NCI-H524 (cell line): Measurements from ENCODE around the gene FAM25G.
"Not testable (repeated sequence)": the region's sequence is repeated elsewhere in the genome, so short reads cannot be mapped to it uniquely, and the experiment has no call there.

Experiments
- DNase-seq, 2 experiments: peaks; one replicate each; lab custom pipeline; 2025; lab: John Stamatoyannopoulos, UW

FAM25G gene

GRCh38 chr10:47491600-47491999, at the start of gene FAM25G:
FAM25G (minus strand) TSS chr10:47491700; CDS start chr10:47491674, 26 bp downstream.
- DNase-seq: not testable (repeated sequence)

GRCh38 chr10:47536430-47536829, 44.9 kb upstream of the FAM25G start:
- DNase-seq: not testable (repeated sequence)

- not testable (repeated sequence) for DNase-seq
These were observed 32.0 kb upstream of the FAM25G start, which contains the start of gene AGAP9 for GRCh38 chr10:47523475-47523874. AGAP9 (minus strand) TSS chr10:47523638; CDS start chr10:47523526, 112 bp downstream.

- DNase-seq: not testable (repeated sequence)
These were observed 10.8 kb upstream of the FAM25G start for GRCh38 chr10:47502313-47502712.

GRCh38 chr10:47494226-47494625, 2.7 kb upstream of the FAM25G start:
- DNase-seq: not testable (repeated sequence)

GRCh38 chr10:47489630-47490029, 1.9 kb downstream of the FAM25G start:
- DNase-seq: not testable (repeated sequence)

- not testable (repeated sequence) for DNase-seq
These were observed 5.6 kb downstream of the FAM25G start for GRCh38 chr10:47485943-47486342.

- DNase-seq: not testable (repeated sequence)
These were observed 6.7 kb downstream of the FAM25G start for GRCh38 chr10:47484786-47485185.

GRCh38 chr10:47483923-47484322, 7.6 kb downstream of the FAM25G start, which contains the start of gene ANXA8:
ANXA8 (minus strand) TSS chr10:47484115; CDS start chr10:47483933, 182 bp downstream.
- not testable (repeated sequence) for DNase-seq

GRCh38 chr10:47482367-47482766, 9.1 kb downstream of the FAM25G start:
- DNase-seq: not testable (repeated sequence)

- not testable (repeated sequence) for DNase-seq
These were observed 9.7 kb downstream of the FAM25G start for GRCh38 chr10:47481768-47482181.

- not testable (repeated sequence) for DNase-seq
These were observed 10.2 kb downstream of the FAM25G start for GRCh38 chr10:47481182-47481766.

- not testable (repeated sequence) for DNase-seq
These were observed 11.4 kb downstream of the FAM25G start for GRCh38 chr10:47480133-47480532.

- not testable (repeated sequence) for DNase-seq
These were observed 13.4 kb downstream of the FAM25G start for GRCh38 chr10:47478114-47478513.

- DNase-seq: not testable (repeated sequence)
These were observed 14.4 kb downstream of the FAM25G start for GRCh38 chr10:47477078-47477477.

GRCh38 chr10:47475101-47475500, 16.4 kb downstream of the FAM25G start:
- not testable (repeated sequence) for DNase-seq

GRCh38 chr10:47473516-47473915, 18.0 kb downstream of the FAM25G start:
- DNase-seq: not testable (repeated sequence)

- not testable (repeated sequence) for DNase-seq
These were observed 18.9 kb downstream of the FAM25G start for GRCh38 chr10:47472647-47473046.

- not testable (repeated sequence) for DNase-seq
These were observed 19.4 kb downstream of the FAM25G start for GRCh38 chr10:47472072-47472471.

- DNase-seq: not testable (repeated sequence)
These were observed 22.6 kb downstream of the FAM25G start for GRCh38 chr10:47468731-47469528.

GRCh38 chr10:47467957-47468356, 23.5 kb downstream of the FAM25G start:
- DNase-seq: not testable (repeated sequence)

- DNase-seq: not testable (repeated sequence)
These were observed 24.0 kb downstream of the FAM25G start for GRCh38 chr10:47467458-47467857.
